Epithelial cell of esophagus (primary cell): ENCODE measurements around the gene EPYC.

Experiments used
- DNase-seq: peaks from one replicate; pipeline ENCODE4 v3.0.0; 2010; ENCODE audit warnings: low read depth
- H3K4me3 ChIP-seq: 2 replicates; pipeline ENCODE4 v1.5.1; 2011; ENCODE audit warnings: mild to moderate bottlenecking, low read length, control low read depth
- TF ChIP-seq, protein P1 (sequence below): IDR thresholded peaks from 2 replicates; pipeline ENCODE4 v1.5.1; 2011; ENCODE audit warnings: low read depth, mild to moderate bottlenecking, low read length, control low read depth, inconsistent platforms; ENCODE audit not compliant: insufficient read depth; ENCODE audit errors: missing control alignments

EPYC gene

DNA sequence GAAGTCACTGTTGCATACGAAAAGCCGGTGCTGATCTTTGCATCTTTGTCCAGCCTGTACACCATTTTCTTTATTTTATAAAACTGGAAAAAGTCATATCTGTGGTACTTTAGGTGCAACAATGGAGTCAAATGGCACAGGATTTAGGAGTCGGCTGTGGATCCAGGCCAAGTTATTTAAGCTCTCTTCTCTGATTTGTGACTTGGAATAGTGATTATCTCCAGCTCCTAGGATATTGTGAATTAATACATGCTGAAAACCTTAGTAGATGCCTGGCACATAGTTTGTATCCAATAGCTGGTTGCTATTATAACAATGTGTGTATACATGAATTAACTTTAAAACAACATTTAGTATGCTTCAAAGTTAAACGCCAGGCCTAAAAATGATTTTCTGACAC is 43.6 kb downstream of the EPYC start:
- TF ChIP-seq, protein P1, sequence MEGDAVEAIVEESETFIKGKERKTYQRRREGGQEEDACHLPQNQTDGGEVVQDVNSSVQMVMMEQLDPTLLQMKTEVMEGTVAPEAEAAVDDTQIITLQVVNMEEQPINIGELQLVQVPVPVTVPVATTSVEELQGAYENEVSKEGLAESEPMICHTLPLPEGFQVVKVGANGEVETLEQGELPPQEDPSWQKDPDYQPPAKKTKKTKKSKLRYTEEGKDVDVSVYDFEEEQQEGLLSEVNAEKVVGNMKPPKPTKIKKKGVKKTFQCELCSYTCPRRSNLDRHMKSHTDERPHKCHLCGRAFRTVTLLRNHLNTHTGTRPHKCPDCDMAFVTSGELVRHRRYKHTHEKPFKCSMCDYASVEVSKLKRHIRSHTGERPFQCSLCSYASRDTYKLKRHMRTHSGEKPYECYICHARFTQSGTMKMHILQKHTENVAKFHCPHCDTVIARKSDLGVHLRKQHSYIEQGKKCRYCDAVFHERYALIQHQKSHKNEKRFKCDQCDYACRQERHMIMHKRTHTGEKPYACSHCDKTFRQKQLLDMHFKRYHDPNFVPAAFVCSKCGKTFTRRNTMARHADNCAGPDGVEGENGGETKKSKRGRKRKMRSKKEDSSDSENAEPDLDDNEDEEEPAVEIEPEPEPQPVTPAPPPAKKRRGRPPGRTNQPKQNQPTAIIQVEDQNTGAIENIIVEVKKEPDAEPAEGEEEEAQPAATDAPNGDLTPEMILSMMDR, result no peak
- H3K4me3 ChIP-seq, result no peak overlapping the region
- DNase-seq, result no peak

DNA sequence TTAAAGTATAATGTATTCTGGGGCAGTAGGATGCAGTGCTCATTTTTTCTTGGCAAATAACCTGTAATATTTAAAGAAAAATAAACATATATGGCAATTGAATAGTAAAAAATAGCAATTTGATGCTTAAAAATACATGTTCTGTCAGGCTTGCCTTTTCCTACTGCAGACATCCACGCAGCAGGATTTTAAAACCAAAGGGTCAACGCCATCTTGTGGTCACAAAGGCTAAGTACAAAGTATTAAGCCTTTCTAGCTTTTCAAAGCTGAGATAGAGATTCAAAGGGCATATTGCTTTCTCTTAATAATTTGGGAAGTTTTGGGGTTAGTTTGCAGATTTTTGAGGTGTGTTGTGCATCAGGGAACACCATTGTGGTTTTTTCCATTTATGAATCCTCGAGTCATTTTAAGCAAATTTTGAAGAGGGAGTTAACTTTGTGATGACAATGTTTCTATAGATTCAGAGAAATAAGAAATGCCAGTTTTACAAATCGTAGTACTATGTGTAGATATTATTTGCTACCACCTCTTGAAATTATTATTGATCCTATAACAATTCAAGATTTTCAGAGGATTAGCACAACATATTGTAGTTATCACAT is 45.1 kb downstream of the EPYC start:
- H3K4me3 ChIP-seq, result no peak overlapping the region
- TF ChIP-seq, protein P1, result peak; percentile 81
- DNase-seq, result peak; percentile 57

DNA sequence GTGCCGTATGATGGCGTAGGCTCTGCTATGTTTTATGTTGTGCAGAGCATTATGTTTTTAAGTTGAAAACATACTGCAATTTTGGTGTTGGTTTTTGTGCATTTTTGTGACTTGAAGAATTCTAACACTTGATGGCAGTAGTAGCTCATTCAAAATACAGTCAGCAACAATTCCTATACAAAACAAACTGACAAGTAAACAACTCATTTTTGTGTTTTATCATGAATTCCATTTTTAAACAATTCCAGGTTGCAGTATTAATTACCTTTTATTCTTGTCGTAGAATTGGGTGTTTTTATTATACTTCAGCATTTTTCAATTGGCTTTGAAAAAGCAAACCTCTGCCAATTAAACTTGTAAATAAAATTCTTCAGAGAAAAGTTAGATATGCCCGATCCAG is 45.7 kb downstream of the EPYC start:
- DNase-seq, result peak; percentile 10
- TF ChIP-seq, protein P1, result peak; percentile 9
- H3K4me3 ChIP-seq, result no peak overlapping the region

DNA sequence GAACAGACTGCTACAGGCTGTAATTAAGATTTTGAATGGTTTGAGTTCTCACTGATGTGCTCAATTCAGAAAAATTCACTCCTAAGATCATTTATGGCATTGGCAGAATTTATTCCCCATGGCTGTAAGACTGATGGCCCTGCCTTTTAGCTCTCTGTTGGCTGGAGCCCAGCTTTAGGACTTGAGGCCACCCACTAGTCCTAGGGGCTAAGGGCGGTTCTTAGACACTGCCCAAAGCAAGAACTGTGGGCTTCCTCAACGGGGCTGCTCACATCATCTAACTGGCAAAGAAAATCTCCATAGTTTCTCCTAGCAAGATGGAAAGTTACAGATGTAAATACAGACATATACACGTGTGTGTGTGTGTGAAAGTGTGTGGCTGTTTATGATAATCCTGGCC is 46.4 kb downstream of the EPYC start:
- TF ChIP-seq, protein P1, result no peak
- no peak overlapping the region for H3K4me3 ChIP-seq
- DNase-seq, result no peak

DNA sequence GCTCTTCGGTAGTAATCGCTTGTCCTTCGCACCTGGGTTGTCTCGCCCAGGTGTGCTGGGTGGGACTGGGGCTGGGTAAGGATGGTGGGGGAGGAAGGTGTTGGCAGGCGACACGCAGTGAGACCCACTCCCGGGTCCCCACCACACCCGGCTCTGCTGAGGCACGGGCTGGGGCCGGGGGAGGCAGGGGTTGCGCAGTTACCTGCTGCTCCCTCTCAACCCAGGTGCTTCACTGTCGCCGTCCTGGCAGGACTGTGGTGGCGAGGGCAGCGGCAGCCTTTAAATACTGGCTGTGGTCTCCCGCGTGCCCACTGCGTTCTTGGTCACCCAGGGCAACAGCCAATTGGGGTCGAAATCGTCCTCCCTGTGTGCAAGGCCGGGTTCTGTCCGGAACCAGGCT is 49.9 kb downstream of the EPYC start, which contains the start of gene CCER1:
CCER1 (minus strand) TSS at position 256 of the 400 bp plus-strand sequence. CDS start 434 bp downstream, outside the sequence.
- no peak within 1 kb of the TSS for H3K4me3 ChIP-seq
- DNase-seq, result no peak
- TF ChIP-seq, protein P1, result no peak

DNA sequence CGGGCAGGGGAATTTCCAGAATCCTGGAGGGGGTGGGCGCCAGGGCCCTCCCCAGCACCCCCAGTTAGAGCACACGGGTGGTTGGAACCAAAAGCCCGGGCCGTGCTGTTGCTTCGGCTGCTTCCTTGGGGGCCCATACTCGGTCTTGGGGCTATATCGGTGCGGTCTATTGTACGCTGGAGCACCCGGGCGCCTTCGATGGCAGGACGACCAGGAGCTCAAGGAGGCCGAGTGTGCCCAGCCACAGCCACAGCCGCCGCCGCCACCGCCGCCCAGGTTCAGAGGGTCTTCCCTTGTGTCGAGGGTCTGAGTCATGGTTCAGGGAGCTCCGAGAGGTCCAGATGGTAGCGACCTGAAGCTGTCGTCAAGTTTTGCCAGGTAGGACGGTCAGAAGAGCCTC is 50.3 kb downstream of the EPYC start:
- H3K4me3 ChIP-seq, result no peak overlapping the region
- DNase-seq, result no peak
- TF ChIP-seq, protein P1, result no peak

DNA sequence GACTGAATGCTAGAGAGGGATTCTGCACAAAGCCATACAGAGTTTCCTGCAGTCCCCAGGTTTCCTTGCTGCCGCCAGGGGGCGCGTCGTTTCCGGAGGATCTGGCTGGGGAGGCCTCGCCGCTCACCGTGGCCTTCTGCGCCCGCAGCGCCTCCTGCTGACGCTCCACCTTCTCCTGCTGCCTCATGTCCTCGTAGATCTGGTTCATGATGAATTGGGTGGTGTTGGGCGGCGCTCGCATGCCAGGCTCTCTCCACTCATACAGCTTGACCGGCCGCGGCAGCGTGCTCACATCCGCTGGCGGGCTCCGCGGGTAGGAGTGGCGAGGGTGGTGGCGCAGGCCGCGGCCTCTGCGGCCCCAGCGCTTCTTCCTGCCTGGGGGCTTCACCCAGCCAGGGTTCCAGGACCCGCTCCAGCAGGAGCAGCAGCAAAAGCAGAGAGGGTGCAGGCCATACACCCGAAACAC is 50.8 kb downstream of the EPYC start:
- TF ChIP-seq, protein P1, result peak; percentile 18
- DNase-seq, result no peak
- no peak overlapping the region for H3K4me3 ChIP-seq
